PC-9 (cell line): ENCODE measurements around the gene HS6ST1.

ENCODE experiments used
- CTCF ChIP-seq: fragments of 200-600 bp; sonication (generic); conservative IDR thresholded peaks from 2 replicates; pipeline ENCODE4 v1.6.1; 2017; ENCODE audit warnings: mixed run types, antibody characterized with exemption, mild to moderate bottlenecking, moderate library complexity
- EZH2 ChIP-seq: fragments of 200-600 bp; sonication (generic); IDR thresholded peaks from 2 replicates; pipeline ENCODE4 v1.8.0; 2017; ENCODE audit warnings: antibody characterized with exemption, low read depth

GRCh38 chr2:128264881-128265607 lies 53.6 kb downstream of the HS6ST1 start:
- TF ChIP-seq CTCF (no peak), EZH2 (no peak)
